Neural cell (in vitro differentiated cells): ENCODE results near the gene EHMT1.

Experiments used
- CTCF ChIP-seq: fragments of 450-650 bp; IDR thresholded peaks from 2 replicates; pipeline ENCODE4 v1.5.1; 2014; ENCODE audit warnings: antibody characterized with exemption, mild to moderate bottlenecking, moderate library complexity; ENCODE audit not compliant: poor library complexity, severe bottlenecking
- EP300 ChIP-seq: fragments of 450-650 bp; conservative IDR thresholded peaks from 2 replicates; pipeline ENCODE4 v1.6.1; 2014; ENCODE audit warnings: antibody characterized with exemption, mild to moderate bottlenecking, moderate library complexity; ENCODE audit not compliant: poor library complexity, severe bottlenecking
- EZH2 ChIP-seq: fragments of 200-600, 300-800 bp; shearing (Covaris generic), sonication (generic); IDR thresholded peaks from 2 replicates; pipeline ENCODE4 v1.6.1; 2014; ENCODE audit warnings: antibody characterized with exemption, low read length, borderline replicate concordance, mild to moderate bottlenecking; ENCODE audit not compliant: insufficient read depth, poor library complexity, severe bottlenecking
- MXI1 ChIP-seq: fragments of 450-650 bp; conservative IDR thresholded peaks from 2 replicates; pipeline ENCODE4 v1.6.1; 2014; ENCODE audit warnings: antibody characterized with exemption, mild to moderate bottlenecking; ENCODE audit not compliant: poor library complexity, severe bottlenecking
- POLR2AphosphoS5 ChIP-seq: IDR thresholded peaks from 2 replicates; pipeline ENCODE4 v1.6.1; 2012
- RAD21 ChIP-seq: fragments of 450-650 bp; conservative IDR thresholded peaks from 2 replicates; pipeline ENCODE4 v1.6.1; 2014; ENCODE audit warnings: antibody characterized with exemption, mild to moderate bottlenecking, moderate library complexity
- SMC3 ChIP-seq: fragments of 450-650 bp; conservative IDR thresholded peaks from 2 replicates; pipeline ENCODE4 v1.6.1; 2014; ENCODE audit warnings: antibody characterized with exemption, mild to moderate bottlenecking, moderate library complexity; ENCODE audit not compliant: poor library complexity
- TAF1 ChIP-seq: IDR thresholded peaks from 2 replicates; pipeline ENCODE4 v1.6.1; 2012; ENCODE audit warnings: low read depth

DNA sequence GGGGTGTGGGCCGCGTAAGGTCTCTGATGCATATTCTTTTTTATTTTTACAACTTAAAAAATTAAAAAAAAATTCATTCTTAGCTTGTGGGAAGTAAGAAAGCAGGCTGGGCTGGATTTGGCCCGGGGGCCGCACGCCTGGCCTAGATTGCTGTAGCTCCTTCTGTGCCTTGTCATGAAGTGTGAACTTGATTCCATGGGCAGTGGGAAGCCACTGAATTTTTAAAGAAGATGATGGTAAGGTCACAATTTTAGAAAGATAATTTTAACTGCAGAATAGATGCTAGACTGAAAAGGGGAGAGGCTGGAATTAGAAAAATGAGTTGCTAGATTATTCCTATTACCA, 56.1 kb downstream of the EHMT1 start:
- no peak for TF ChIP-seq POLR2AphosphoS5
- TF ChIP-seq CTCF: no peak
- TF ChIP-seq TAF1: no peak
- no peak for TF ChIP-seq SMC3
- no peak for TF ChIP-seq EP300
- TF ChIP-seq EZH2: no peak
- TF ChIP-seq RAD21: no peak
- TF ChIP-seq MXI1: no peak
